Neuron (in vitro differentiated cells): ENCODE data around the gene KLHDC7B.

Experiments used
- H2AFZ ChIP-seq: one replicate; pipeline ENCODE4 v1.6.1; 2013; ENCODE audit warnings: low read depth, mild to moderate bottlenecking, inconsistent platforms, low read length, moderate library complexity
- H3K27me3 ChIP-seq: one replicate; pipeline ENCODE4 v1.6.1; 2013; ENCODE audit warnings: low read length; ENCODE audit not compliant: insufficient read depth
- H3K36me3 ChIP-seq: one replicate; pipeline ENCODE4 v1.6.1; 2013; ENCODE audit warnings: low read length; ENCODE audit not compliant: insufficient read depth
- H3K4me1 ChIP-seq: one replicate; pipeline ENCODE4 v1.6.1; 2013; ENCODE audit warnings: low read length; ENCODE audit not compliant: insufficient read depth
- H3K4me3 ChIP-seq: 2 replicates; pipeline ENCODE4 v1.5.1; 2013; ENCODE audit warnings: mild to moderate bottlenecking, low read length, moderate library complexity
- H3K9me3 ChIP-seq: one replicate; pipeline ENCODE4 v1.6.1; 2013; ENCODE audit warnings: low read length

The KLHDC7B gene

DNA sequence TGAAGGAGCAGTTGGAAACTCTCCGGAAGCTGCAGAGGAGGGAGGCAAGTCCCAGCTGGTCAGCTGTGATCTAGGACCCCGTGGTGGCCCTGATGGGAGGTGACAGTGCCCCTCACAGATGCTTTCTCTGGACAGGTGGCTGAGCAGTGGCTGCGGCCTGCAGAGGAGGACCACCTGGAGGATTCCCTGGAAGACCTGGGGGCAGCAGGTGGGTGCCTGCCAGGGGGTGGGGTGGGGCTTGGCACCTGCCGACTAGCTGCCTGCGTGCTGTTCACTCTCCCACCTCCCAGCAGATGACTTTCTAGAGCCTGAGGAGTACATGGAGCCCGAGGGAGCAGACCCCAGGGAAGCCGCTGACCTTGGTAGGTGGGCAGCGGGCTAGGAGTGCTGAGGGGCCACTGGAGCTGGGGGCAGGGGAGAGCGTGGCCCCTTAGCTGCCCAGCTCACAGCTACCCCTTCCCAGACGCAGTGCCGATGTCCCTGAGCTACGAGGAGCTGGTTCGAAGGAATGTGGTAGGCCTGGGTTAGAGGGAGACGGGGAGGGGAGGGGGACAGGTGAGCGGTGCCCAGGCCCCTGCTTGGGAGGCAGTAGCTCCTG lies 23.4 kb upstream of the KLHDC7B start:
- Histone ChIP-seq H3K4me1 (peaks cover 18% of the 10 kb centered on the region), H3K27me3 (no peaks in the 10 kb centered on the region), H3K36me3 (peaks cover 56% of the 10 kb centered on the region), H3K9me3 (no peaks in the 10 kb centered on the region), H2AFZ (no peak overlapping the region), H3K4me3 (no peak overlapping the region)

DNA sequence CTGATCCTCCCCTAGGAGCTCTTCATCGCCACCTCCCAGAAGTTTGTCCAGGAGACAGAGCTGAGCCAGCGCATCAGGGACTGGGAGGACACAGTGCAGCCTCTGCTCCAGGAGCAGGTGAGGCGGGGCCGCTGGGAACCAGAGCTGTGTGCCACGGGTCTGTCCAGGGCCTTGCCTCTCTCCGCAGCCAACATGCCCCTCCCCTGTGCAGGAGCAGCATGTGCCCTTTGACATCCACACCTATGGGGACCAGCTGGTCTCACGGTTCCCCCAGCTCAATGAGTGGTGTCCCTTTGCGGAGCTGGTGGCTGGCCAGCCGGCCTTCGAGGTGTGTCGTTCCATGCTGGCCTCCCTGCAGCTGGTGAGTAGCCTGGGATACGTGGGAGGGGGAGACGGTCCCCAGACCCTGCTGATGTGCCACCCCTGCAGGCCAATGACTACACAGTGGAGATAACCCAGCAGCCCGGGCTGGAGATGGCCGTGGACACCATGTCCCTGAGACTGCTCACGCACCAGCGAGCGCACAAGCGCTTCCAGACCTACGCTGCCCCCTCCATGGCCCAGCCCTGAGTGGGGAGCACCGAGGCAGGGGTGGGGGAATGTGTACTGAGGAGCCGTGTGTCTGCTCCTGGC lies 22.8 kb upstream of the KLHDC7B start:
- no peaks in the 10 kb centered on the region for H3K27me3 ChIP-seq
- H3K4me1 ChIP-seq: peaks cover 18% of the 10 kb centered on the region
- H3K4me3 ChIP-seq: no peak overlapping the region
- H2AFZ ChIP-seq: no peak overlapping the region
- H3K36me3 ChIP-seq: peaks cover 50% of the 10 kb centered on the region
- H3K9me3 ChIP-seq: no peaks in the 10 kb centered on the region

DNA sequence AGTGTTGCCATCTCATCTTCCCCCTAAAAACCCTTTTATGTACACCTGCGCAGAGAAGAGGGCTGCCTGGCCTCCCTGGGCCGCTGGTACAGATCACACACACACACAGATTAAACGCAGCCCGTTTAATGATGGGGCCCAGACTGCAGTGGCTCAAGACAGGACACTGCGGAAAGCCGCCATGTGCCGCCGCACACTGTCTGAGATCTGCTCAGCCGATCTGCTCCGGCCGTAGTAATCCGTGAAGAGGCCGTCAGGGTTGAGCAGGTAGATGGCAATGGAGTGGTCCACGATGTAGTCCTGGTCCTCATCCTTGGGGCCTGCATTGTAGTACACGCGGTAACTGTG lies 22.3 kb upstream of the KLHDC7B start:
- H3K4me1 ChIP-seq: peaks cover 18% of the 10 kb centered on the region

DNA sequence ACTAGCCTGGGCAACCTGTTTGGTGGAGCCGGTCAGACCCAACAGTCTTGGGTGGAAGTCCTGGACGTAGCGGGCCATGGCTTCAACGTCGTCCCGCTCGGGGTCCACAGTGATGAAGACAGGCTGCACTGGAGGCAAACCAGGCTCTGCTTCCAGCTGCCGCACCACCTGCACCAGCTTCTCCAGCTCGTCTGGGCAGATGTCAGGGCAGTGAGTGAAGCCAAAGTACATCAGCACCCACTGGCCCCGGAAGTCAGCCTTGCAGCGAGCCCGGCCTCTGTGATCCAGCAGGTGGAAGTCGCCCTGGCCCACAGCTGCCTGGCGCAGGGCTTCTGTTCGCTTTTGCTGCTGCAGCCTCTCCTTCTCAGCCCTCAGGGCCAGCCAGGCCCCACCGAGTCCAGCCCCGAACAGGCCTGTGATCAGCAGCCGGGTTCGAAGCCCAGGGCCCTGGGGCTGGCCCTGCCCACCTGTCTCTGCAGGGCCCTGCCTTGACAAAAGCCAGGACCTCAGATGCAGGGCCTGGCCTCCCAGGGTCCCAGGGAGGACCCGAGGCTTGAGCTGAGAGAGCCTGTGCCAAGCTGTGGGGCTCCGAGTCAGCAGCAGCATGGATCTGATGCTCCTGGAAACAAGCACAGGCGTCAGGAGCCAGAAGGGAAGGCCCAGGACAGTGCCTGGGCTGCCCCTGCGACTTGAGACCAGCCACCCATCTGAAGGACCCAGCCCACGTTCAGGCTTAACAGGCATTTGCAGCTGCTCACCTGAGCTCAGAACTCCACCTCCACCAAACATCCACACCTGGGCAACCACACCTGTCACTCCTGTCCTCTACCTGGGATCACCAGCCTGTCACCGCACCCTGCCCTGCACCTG lies 21.7 kb upstream of the KLHDC7B start:
- Histone ChIP-seq H3K4me3 (peak overlapping the region; percentile 79), H3K9me3 (peaks cover 1% of the 10 kb centered on the region), H2AFZ (no peak overlapping the region), H3K36me3 (peaks cover 39% of the 10 kb centered on the region), H3K4me1 (peaks cover 18% of the 10 kb centered on the region), H3K27me3 (no peaks in the 10 kb centered on the region)

More for the DNA sequence above, 22.3 kb upstream of the KLHDC7B start:
- Histone ChIP-seq H2AFZ (no peak overlapping the region), H3K36me3 (peaks cover 45% of the 10 kb centered on the region), H3K27me3 (no peaks in the 10 kb centered on the region), H3K4me3 (no peak overlapping the region), H3K9me3 (no peaks in the 10 kb centered on the region)

DNA sequence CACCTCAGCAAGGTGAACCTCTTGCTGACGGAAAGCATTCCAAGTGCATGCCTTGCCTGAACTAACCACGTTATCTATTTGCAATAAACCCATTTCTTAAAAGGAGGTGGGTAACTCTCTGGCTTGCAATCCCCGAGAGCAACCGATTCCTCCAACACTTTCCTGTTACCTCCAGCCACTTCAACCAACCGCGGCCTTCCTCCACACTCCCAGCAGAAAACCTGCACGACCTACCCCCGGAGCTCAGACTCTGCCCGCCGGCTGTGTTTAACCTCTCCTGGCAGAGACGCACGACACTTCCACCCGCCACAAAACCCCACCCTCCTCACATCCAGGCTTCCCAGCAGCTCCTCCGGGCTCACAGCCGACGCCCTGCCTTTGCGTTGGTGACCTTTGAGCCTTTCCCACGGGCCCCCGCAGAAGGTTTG lies 21.0 kb upstream of the KLHDC7B start:
- Histone ChIP-seq H3K4me1 (peaks cover 18% of the 10 kb centered on the region), H2AFZ (no peak overlapping the region), H3K4me3 (peak overlapping the region; percentile 79), H3K9me3 (peaks cover 8% of the 10 kb centered on the region), H3K27me3 (no peaks in the 10 kb centered on the region), H3K36me3 (peaks cover 32% of the 10 kb centered on the region)

DNA sequence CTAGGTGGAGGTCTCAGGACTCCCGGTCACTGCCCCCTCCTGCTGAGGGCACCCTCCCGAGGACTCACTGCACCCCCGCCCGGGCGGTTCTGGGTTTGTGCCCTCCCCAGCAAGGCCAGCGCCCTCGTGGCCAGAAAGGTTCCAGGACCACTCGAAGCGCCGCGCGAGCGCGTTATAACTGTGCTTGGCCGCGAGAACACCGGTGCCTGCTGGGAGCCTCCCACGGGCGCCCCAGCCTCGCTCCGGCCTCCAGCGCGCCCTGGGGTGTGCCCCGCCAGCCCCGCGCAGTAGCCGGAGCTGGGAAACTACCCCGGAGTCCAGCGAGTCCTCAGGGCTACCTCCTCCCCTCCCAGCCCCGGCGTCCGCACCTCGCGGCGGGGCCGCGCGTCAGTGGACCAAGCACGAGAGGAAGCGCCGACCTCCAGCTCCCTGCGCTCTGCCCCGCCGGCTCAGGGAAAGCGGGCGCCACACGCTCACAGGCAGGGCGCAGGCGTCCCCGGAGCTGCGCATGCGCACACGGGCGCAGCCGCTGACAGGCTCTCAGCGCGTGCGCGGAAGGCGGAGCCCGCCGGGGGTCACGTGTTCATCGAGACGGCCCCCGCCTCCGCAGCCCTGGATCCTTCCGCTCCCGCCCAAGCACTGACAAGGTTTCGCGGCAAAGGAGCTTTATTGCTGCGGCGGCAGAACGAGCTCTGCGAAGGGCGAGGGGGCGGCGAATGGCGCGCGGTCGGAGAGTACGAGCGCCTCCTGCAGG lies 20.4 kb upstream of the KLHDC7B start, which contains the start of gene SCO2:
TSS of gene SCO2 (minus strand) at position 495 of the 754 bp plus-strand sequence. CDS start 1,187 bp downstream, outside the sequence.
- Histone ChIP-seq H3K36me3 (peaks cover 32% of the 10 kb centered on the region), H3K9me3 (peaks cover 10% of the 10 kb centered on the region), H3K4me3 (peak within 1 kb of the TSS; percentile 79), H3K27me3 (no peaks in the 10 kb centered on the region), H3K4me1 (peaks cover 18% of the 10 kb centered on the region), H2AFZ (peak within 1 kb of the TSS; percentile 76)

DNA sequence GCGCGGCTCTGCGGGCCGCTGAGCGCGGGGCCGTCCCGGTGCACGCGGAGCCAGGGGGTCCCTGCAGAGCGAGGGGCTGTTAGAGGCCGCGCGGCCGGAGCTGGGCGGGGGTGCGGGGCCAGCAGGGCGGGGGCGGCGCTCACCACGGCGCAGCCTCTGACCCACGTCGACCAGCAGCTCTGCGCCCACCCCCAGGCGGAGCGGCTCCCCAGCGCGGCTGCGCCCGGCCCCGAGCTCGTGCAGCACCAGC lies 19.9 kb upstream of the KLHDC7B start:
- Histone ChIP-seq H3K4me3 (peak overlapping the region; percentile 79), H2AFZ (peak overlapping the region; percentile 76), H3K4me1 (peaks cover 18% of the 10 kb centered on the region), H3K9me3 (peaks cover 12% of the 10 kb centered on the region), H3K27me3 (no peaks in the 10 kb centered on the region), H3K36me3 (peaks cover 31% of the 10 kb centered on the region)

DNA sequence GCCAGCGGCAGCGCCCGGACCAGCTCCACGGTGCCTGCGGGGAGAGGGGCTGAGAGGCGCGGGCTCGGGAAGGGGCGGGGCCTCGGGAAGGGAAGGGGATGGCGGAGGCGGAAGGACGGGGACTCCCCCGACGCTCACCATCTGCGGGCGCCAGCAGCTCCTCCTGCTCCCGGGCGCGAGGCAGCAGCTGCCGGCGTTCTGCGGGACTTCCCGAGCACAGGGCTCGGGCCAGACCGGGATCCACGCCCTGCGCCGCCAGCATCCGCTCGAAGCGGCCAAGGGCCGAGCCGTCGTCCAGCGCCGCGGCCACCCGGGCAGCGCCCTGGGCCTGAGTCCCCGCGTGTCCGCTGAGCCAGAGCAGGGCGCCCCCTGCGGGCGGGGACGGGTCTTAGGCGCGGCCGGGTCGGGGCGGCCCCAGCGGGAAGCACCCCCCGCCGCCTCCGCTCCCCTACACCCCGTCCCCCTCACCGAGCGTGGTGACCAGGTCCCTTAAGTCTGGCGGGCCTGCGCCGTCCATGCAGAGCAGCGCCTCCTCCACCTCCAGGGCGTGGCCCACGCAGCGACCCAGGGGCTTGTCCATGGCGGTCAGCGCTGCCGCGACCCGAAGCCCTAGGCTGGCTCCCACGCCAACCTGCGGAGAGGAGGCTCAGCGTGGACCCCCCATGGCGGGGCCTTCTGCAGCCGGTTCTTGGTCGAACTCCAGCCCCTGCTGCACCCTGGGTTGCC lies 19.4 kb upstream of the KLHDC7B start:
- Histone ChIP-seq H3K4me3 (peak overlapping the region; percentile 79), H3K9me3 (peaks cover 15% of the 10 kb centered on the region), H3K36me3 (peaks cover 26% of the 10 kb centered on the region), H3K4me1 (peaks cover 18% of the 10 kb centered on the region), H2AFZ (peak overlapping the region; percentile 76), H3K27me3 (peaks cover 4% of the 10 kb centered on the region)

DNA sequence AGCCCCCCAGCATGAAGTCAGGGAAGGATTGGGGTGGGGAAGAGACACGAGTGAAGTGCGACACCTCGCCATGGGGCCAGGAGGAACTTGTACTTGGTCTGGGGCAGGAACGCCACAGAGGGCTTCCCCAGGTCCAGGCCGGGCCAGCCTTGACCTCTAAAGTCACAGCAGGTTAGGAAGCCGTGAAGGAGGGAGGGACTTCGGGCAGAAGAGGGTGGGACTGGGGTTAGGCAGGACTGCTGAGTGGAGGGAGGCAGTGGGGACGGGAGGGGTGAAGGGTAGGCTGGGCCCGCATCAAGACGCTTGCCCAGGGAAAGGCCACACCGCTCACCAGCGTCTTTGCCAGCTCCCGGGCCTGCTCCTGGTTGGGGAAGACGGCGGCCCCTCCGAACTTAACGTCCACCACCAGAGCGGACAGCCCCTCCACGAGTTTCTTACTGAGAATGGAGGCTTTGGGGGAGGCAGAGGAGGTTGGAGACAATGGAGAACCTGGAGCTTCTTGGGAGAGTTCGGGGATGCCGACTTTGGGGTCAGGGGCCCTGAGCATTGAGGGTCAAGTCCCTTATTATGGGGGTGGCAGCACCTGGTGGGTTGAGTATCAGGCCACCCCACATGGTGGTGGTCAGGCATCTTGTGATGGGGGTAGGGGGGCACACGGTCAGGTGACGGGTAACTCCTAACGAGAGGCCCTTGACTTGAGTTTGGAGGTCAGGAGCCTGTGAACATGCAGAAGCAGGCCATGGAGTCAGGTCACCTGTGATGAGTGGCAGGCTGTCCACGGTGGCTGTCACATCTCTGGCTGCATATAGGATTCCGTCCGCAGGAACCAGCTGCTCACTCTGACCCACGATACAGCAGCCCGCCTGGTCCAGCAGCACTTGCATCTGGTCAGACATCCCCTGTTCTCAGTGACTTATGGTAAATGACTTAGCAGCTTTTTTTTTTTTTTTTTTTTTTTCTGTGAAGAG lies 18.6 kb upstream of the KLHDC7B start:
- Histone ChIP-seq H3K27me3 (peaks cover 7% of the 10 kb centered on the region), H2AFZ (no peak overlapping the region), H3K9me3 (peaks cover 15% of the 10 kb centered on the region), H3K36me3 (peaks cover 18% of the 10 kb centered on the region), H3K4me3 (peak overlapping the region; percentile 79), H3K4me1 (peaks cover 19% of the 10 kb centered on the region)

DNA sequence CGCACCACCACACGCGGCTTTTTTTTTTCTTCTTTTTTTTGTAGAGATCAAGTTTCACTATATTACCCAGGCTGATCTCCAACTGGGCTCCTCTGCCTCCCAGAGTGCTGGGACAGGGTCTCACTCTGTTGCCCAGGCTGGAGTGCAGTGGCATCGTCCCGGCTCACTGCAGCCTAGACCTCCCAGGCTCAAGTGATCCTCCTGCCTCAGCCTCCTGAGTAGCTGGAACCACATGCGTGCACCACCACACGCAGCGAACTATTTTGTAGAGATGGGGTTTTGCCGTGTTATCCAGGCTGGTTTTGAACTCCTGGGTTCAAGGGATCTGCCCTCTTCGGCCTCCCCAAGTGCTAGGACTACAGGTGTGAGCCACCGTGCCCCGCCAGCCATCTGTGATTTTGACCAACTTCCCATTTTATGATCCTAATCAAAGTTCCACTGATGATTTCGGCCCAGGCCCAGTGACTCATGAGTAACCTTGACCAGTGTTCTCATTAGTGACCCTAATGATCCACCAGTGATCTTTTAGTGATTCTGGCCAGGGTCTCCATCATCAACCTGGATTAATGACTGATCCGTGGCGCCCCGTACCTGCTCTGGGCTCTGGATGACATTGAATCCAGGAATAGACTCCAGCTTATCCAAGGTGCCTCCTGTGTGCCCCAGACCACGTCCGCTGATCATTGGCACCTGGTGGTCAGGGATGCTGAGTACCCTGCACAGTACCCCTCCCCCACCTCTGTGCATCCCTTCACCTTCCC lies 17.6 kb upstream of the KLHDC7B start:
- H2AFZ ChIP-seq: no peak overlapping the region
- no peak overlapping the region for H3K4me3 ChIP-seq
- peaks cover 15% of the 10 kb centered on the region for H3K9me3 ChIP-seq
- H3K36me3 ChIP-seq: peaks cover 9% of the 10 kb centered on the region
- H3K4me1 ChIP-seq: peaks cover 26% of the 10 kb centered on the region
- H3K27me3 ChIP-seq: peaks cover 7% of the 10 kb centered on the region

DNA sequence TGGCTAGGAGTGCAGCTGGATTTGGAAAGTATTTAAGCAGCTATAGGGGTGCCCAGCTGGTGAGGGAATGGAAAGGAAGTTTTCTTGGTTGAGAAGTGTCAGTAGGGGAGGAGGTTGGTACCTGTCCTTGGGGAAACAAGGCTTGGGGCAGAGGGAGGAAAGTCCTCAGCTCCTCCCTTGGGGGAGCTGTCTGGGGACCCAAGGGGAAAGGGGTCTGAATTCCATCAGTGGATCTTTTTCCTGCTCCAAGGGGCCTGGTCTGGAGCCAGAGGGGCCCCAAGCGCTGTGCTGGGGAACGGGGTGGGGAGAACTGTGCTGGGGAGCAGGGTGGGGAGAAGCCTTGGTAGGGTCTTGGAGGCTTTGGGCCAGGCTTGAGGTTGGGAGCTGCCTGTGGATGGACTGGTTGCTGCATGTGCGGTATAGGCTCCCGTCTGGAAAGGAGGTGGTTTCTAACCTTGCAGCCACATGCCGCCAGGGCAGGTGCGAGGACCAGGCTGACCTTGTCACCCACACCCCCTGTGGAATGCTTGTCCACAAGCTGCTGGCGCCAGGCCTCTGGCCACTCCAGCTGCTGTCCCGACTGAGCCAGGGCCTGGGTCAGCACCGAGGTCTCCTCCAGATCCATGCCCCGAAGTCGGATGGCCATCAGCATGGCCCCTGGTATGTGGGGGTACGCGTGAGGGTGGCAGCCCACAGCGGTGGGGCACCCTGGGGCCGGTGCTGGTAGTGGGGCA lies 16.9 kb upstream of the KLHDC7B start:
- Histone ChIP-seq H3K9me3 (peaks cover 15% of the 10 kb centered on the region), H3K4me1 (peaks cover 26% of the 10 kb centered on the region), H3K4me3 (no peak overlapping the region), H3K27me3 (peaks cover 7% of the 10 kb centered on the region), H3K36me3 (peaks cover 1% of the 10 kb centered on the region), H2AFZ (no peak overlapping the region)
